Esophagus muscularis mucosa (tissue), 2 donors: Measurements from ENCODE around the gene TRIM8.

Experiments
- EP300 ChIP-seq: sonication (generic); formaldehyde crosslinking; IDR thresholded peaks from one replicate; pipeline ENCODE4 v1.6.1; 2017; ENCODE audit warnings: antibody characterized with exemption
- POLR2A ChIP-seq: fragments of 450-650 bp; IDR thresholded peaks from one replicate; pipeline ENCODE4 v1.6.1; 2017; ENCODE audit warnings: antibody characterized with exemption, moderate library complexity, mild to moderate bottlenecking, low read depth

GRCh38 chr10:102629661-102630614, 14.3 kb upstream of the TRIM8 start:
- no peak for TF ChIP-seq POLR2A
- no peak for TF ChIP-seq EP300
